IMR-90 (cell line): ENCODE data around the gene ASPG. TPM values are rescaled to one million over a fixed set of nuclear protein-coding genes. Genes with fewer than 3 reads are reported as not detected.

Experiments used
- ATAC-seq: fragments of 200-7000 bp; cut with Tn5 transposase; 2 replicates; pipeline ENCODE4 v1.9.1; 2020; ENCODE audit warnings: low read depth, mild to moderate bottlenecking, moderate library complexity
- BruUV-seq: library from RNA; stranded (reverse); fragments of 400-500 nt; replicated peaks from 2 replicates; lab custom pipeline; 2021; lab: Mats Ljungman, UMichigan
- CTCF ChIA-PET: fragments of 300-600 bp; formaldehyde crosslinking; extraction: SDS; loops from one replicate; lab custom pipeline; 2021; ENCODE audit warnings: antibody characterized with exemption; lab: Yijun Ruan, JAX
- POLR2A ChIA-PET: fragments of 300-600 bp; sonication (Branson Sonifier 250); formaldehyde crosslinking; loops from one replicate; lab custom pipeline; 2022; ENCODE audit warnings: antibody characterized with exemption; ENCODE audit not compliant: unreplicated experiment; lab: Charles Lee
- DNase-seq: peaks from one replicate; pipeline ENCODE4 v3.0.0; 2013
- H2AFZ ChIP-seq: replicated peaks from 2 replicates; pipeline ENCODE3; 2013; ENCODE audit warnings: low read length, mild to moderate bottlenecking; ENCODE audit not compliant: poor library complexity
- H2AK5ac ChIP-seq: 2 replicates; pipeline ENCODE4 v1.6.1; 2013; ENCODE audit warnings: low read depth, low read length, inconsistent platforms
- H2AK9ac ChIP-seq: replicated peaks from 2 replicates; pipeline ENCODE3; 2013; ENCODE audit warnings: mild to moderate bottlenecking, low read depth, low read length, moderate library complexity; ENCODE audit not compliant: poor library complexity
- H2BK120ac ChIP-seq: 2 replicates; pipeline ENCODE4 v1.6.1; 2013; ENCODE audit warnings: low read depth, low read length, inconsistent platforms
- H2BK15ac ChIP-seq: 3 replicates; pipeline ENCODE4 v1.6.1; 2013; ENCODE audit warnings: low read depth, low read length, inconsistent platforms
- H2BK20ac ChIP-seq: 2 replicates; pipeline ENCODE4 v1.6.1; 2013; ENCODE audit warnings: low read depth, mild to moderate bottlenecking, inconsistent platforms, low read length, moderate library complexity
- H2BK5ac ChIP-seq: 2 replicates; pipeline ENCODE4 v1.6.1; 2013; ENCODE audit warnings: mild to moderate bottlenecking, low read depth, low read length, inconsistent platforms; ENCODE audit not compliant: poor library complexity, severe bottlenecking
- H3K14ac ChIP-seq: replicated peaks from 2 replicates; pipeline ENCODE4 v1.6.1; 2013; ENCODE audit warnings: low read depth, low read length, inconsistent platforms
- H3K18ac ChIP-seq: 2 replicates; pipeline ENCODE4 v1.6.1; 2013; ENCODE audit warnings: low read depth, low read length, control low read depth
- H3K23ac ChIP-seq: 2 replicates; pipeline ENCODE4 v1.6.1; 2013; ENCODE audit warnings: low read depth, low read length, inconsistent platforms
- H3K27ac ChIP-seq: 2 replicates; pipeline ENCODE4 v1.5.1; 2013; ENCODE audit warnings: mild to moderate bottlenecking, control low read depth, low read length; ENCODE audit not compliant: insufficient read depth
- H3K27me3 ChIP-seq: 2 replicates; pipeline ENCODE4 v1.6.1; 2013; ENCODE audit warnings: low read length; ENCODE audit not compliant: control insufficient read depth, insufficient read depth
- H3K36me3 ChIP-seq: 2 replicates; pipeline ENCODE4 v1.6.1; 2013; ENCODE audit warnings: low read length, mixed read lengths; ENCODE audit not compliant: control insufficient read depth, insufficient read depth
- H3K4ac ChIP-seq: 2 replicates; pipeline ENCODE4 v1.6.1; 2013; ENCODE audit warnings: low read depth, low read length, inconsistent platforms
- H3K4me1 ChIP-seq: 2 replicates; pipeline ENCODE4 v1.6.1; 2013; ENCODE audit warnings: low read length, mixed read lengths; ENCODE audit not compliant: control insufficient read depth, insufficient read depth
- H3K4me2 ChIP-seq: 2 replicates; pipeline ENCODE4 v1.6.1; 2013; ENCODE audit warnings: low read depth, mild to moderate bottlenecking, control low read depth, low read length, moderate library complexity
- H3K4me3 ChIP-seq: 2 replicates; pipeline ENCODE4 v1.5.1; 2013; ENCODE audit warnings: low read depth, mild to moderate bottlenecking, control low read depth, low read length, moderate library complexity; ENCODE audit not compliant: insufficient read depth
- H3K56ac ChIP-seq: 2 replicates; pipeline ENCODE4 v1.6.1; 2013; ENCODE audit warnings: low read length, inconsistent platforms; ENCODE audit not compliant: insufficient read depth; ENCODE audit errors: extremely low read depth
- H3K79me1 ChIP-seq, 2 experiments: 2 replicates each; pipeline ENCODE4 v1.6.1; 2013; ENCODE audit warnings: low read length in 2 of 2, inconsistent platforms in 1 of 2, low read depth in 1 of 2
- H3K9ac ChIP-seq: 2 replicates; pipeline ENCODE4 v1.6.1; 2013; ENCODE audit warnings: low read depth, low read length, control low read depth
- H3K9me1 ChIP-seq: 2 replicates; pipeline ENCODE4 v1.6.1; 2013; ENCODE audit warnings: low read length, inconsistent platforms; ENCODE audit not compliant: insufficient read depth
- H3K9me3 ChIP-seq: 2 replicates; pipeline ENCODE4 v1.6.1; 2013; ENCODE audit warnings: low read length; ENCODE audit not compliant: control insufficient read depth, insufficient read depth
- H4K20me1 ChIP-seq: 2 replicates; pipeline ENCODE4 v1.6.1; 2013; ENCODE audit warnings: low read length, inconsistent platforms; ENCODE audit not compliant: insufficient read depth
- H4K5ac ChIP-seq: 2 replicates; pipeline ENCODE4 v1.6.1; 2013; ENCODE audit warnings: mild to moderate bottlenecking, low read depth, low read length, control low read depth
- H4K8ac ChIP-seq, 2 experiments: 2 replicates each; pipeline ENCODE4 v1.6.1; 2013; ENCODE audit warnings: low read depth in 2 of 2, low read length in 2 of 2, control low read depth in 1 of 2, inconsistent platforms in 1 of 2
- H4K91ac ChIP-seq: 2 replicates; pipeline ENCODE4 v1.6.1; 2013; ENCODE audit warnings: low read depth, low read length, inconsistent platforms; ENCODE audit not compliant: insufficient read depth
- BHLHE40 ChIP-seq: fragments of 150-350 bp; IDR thresholded peaks from 2 replicates; pipeline ENCODE4 v1.6.1; 2016; ENCODE audit warnings: mild to moderate bottlenecking, low read depth, low read length
- CEBPB ChIP-seq: IDR thresholded peaks from 2 replicates; pipeline ENCODE4 v1.6.1; 2012; ENCODE audit warnings: low read depth, low read length, improper control_type of control experiment
- CHD1 ChIP-seq: IDR thresholded peaks from 2 replicates; pipeline ENCODE4 v1.6.1; 2012; ENCODE audit warnings: low read depth, low read length, improper control_type of control experiment
- CTCF ChIP-seq: conservative IDR thresholded peaks from 2 replicates; pipeline ENCODE4 v1.5.1; 2012; ENCODE audit warnings: mild to moderate bottlenecking, low read depth, low read length, improper control_type of control experiment
- ELK1 ChIP-seq: fragments of 150-350 bp; IDR thresholded peaks from 2 replicates; pipeline ENCODE4 v1.6.1; 2016; ENCODE audit warnings: low read depth, mild to moderate bottlenecking, low read length, moderate library complexity, borderline replicate concordance
- FOS ChIP-seq: fragments of 150-350 bp; IDR thresholded peaks from 2 replicates; pipeline ENCODE4 v1.6.1; 2016; ENCODE audit warnings: low read depth, low read length
- MAFK ChIP-seq: IDR thresholded peaks from 2 replicates; pipeline ENCODE4 v1.6.1; 2012; ENCODE audit warnings: low read depth, low read length, improper control_type of control experiment
- MAZ ChIP-seq: IDR thresholded peaks from 2 replicates; pipeline ENCODE4 v1.6.1; 2012; ENCODE audit warnings: low read depth, mild to moderate bottlenecking, low read length, improper control_type of control experiment, moderate library complexity, borderline replicate concordance
- MXI1 ChIP-seq: IDR thresholded peaks from 2 replicates; pipeline ENCODE4 v1.6.1; 2012; ENCODE audit warnings: low read depth, mild to moderate bottlenecking, low read length, moderate library complexity, borderline replicate concordance
- NFE2L2 ChIP-seq: fragments of 150-350 bp; IDR thresholded peaks from 2 replicates; pipeline ENCODE4 v1.6.1; 2016; ENCODE audit warnings: low read depth, mild to moderate bottlenecking, low read length
- POLR2A ChIP-seq: IDR thresholded peaks from 2 replicates; pipeline ENCODE4 v1.6.1; 2012; ENCODE audit warnings: mild to moderate bottlenecking, low read depth, low read length
- RAD21 ChIP-seq: IDR thresholded peaks from 2 replicates; pipeline ENCODE4 v1.6.1; 2012; ENCODE audit warnings: low read length, improper control_type of control experiment
- RCOR1 ChIP-seq: IDR thresholded peaks from 2 replicates; pipeline ENCODE4 v1.6.1; 2012; ENCODE audit warnings: mild to moderate bottlenecking, low read length, improper control_type of control experiment; ENCODE audit not compliant: insufficient replicate concordance
- RFX5 ChIP-seq: IDR thresholded peaks from 2 replicates; pipeline ENCODE4 v1.8.0; 2012; ENCODE audit warnings: low read depth, mild to moderate bottlenecking, low read length, moderate library complexity
- SMC3 ChIP-seq: fragments of 150-350 bp; IDR thresholded peaks from 2 replicates; pipeline ENCODE4 v1.6.1; 2016; ENCODE audit warnings: low read depth, mild to moderate bottlenecking, antibody characterized with exemption, low read length, moderate library complexity
- USF2 ChIP-seq: fragments of 150-350 bp; IDR thresholded peaks from 2 replicates; pipeline ENCODE4 v1.6.1; 2017; ENCODE audit warnings: mild to moderate bottlenecking, antibody characterized with exemption, low read length, low read depth
- WGBS, 2 experiments: methylation state at CpG; one replicate each; pipeline versions ENCODE4 v1.1.5 to v1.1.7; 2013; ENCODE audit warnings: missing lambda C conversion rate in 2 of 2; ENCODE audit not compliant: insufficient read length in 1 of 2; ENCODE audit errors: extremely low coverage in 2 of 2; 5-methylcytosine and 5-hydroxymethylcytosine counted together
- dilution Hi-C: fragments of 300-500 bp; cut with HindIII; formaldehyde crosslinking; loops from one replicate; pipeline ENCODE4 v1.14.3; 2018; ENCODE audit warnings: low sequenced_read_pairs; ENCODE audit not compliant: unreplicated experiment
- in situ Hi-C: fragments of 300-500 bp; cut with MboI; formaldehyde crosslinking; loops from 3 replicates; pipeline ENCODE4 v1.14.3; 2019; ENCODE audit warnings: low sequenced_read_pairs, inconsistent platforms, mixed read lengths
- intact Hi-C: fragments of 100-400 bp; cut with micrococcal nuclease; formaldehyde crosslinking; loops from 2 replicates; pipeline ENCODE4 v1.10.0; 2022
- polyA plus RNA-seq, 3 experiments: library from polyadenylated mRNA; depleted of rRNA; stranded (reverse); fragments of >200 nt; gene quantifications; 2 replicates each; pipeline ENCODE4 v1.2.3, GENCODE V29; 2012; ENCODE audit warnings: low replicate concordance in 1 of 3
- total RNA-seq: library from RNA; depleted of rRNA; stranded (reverse); fragments of >200 nt; gene quantifications from 2 replicates; pipeline ENCODE4 v1.2.3, GENCODE V29; 2012

ASPG gene
- total and polyA plus RNA-seq, 2 of the 4 experiments (the other 2 are of a cell fraction) = not detected

GRCh38 chr14:104051092-104051813, 34.2 kb upstream of the ASPG start:
- Histone ChIP-seq H4K20me1 (no peaks in the 10 kb centered on the region), H3K23ac (no peak overlapping the region), H4K5ac (no peak overlapping the region), H3K9ac (no peak overlapping the region), H2BK15ac (no peak overlapping the region), H3K9me1 (no peaks in the 10 kb centered on the region), H3K4ac (no peak overlapping the region), H2AFZ (no peak overlapping the region), H4K91ac (no peak overlapping the region), H2AK5ac (no peak overlapping the region), H3K27me3 (no peaks in the 10 kb centered on the region; the same call in 1 of the 2 replicates), H3K14ac (no peak overlapping the region), H3K56ac (no peak overlapping the region), H2BK120ac (no peak overlapping the region), H2BK20ac (no peak overlapping the region), H4K8ac (no peak overlapping the region), H3K4me3 (no peak overlapping the region), H3K9me3 (no peaks in the 10 kb centered on the region), H3K27ac (no peak overlapping the region), H2AK9ac (no peak overlapping the region), H3K36me3 (no peaks in the 10 kb centered on the region), H3K18ac (no peak overlapping the region), H3K4me1 (no peaks in the 10 kb centered on the region), H2BK5ac (no peak overlapping the region), H3K79me1 (no peaks in the 10 kb centered on the region), H3K4me2 (no peak overlapping the region)
- CTCF ChIA-PET = no interaction called here
- TF ChIP-seq MAZ = no peak
- no peak for TF ChIP-seq USF2
- TF ChIP-seq ELK1 = no peak
- no peak for TF ChIP-seq CHD1
- TF ChIP-seq RAD21 = no peak
- TF ChIP-seq POLR2A = no peak
- no peak for TF ChIP-seq FOS
- no peak for TF ChIP-seq CTCF
- no peak for TF ChIP-seq MAFK
- no peak for TF ChIP-seq MXI1
- no peak for TF ChIP-seq SMC3
- TF ChIP-seq NFE2L2 = no peak
- TF ChIP-seq CEBPB = no peak
- TF ChIP-seq BHLHE40 = no peak
- no peak for TF ChIP-seq RFX5
- no peak for TF ChIP-seq RCOR1
- DNase-seq = no peak
- dilution Hi-C loops = no loop called here
- POLR2A ChIA-PET = no interaction called here
- BruUV-seq = no TSS peak
- WGBS, 2 experiments = no CpG with 5 or more reads among the region's 5 CpGs
- ATAC-seq = no peak
- in situ Hi-C loops = no loop called here
- intact Hi-C loops = no loop called here
